GM18951 (cell line): ENCODE measurements around the gene ADGRA1.
"Not testable (repeated sequence)": the region's sequence is repeated elsewhere in the genome, so short reads cannot be mapped to it uniquely, and the experiment has no call there.

ENCODE experiments used
- POLR2A ChIP-seq: IDR thresholded peaks from 4 replicates; pipeline ENCODE4 v1.6.1; 2011; ENCODE audit warnings: mild to moderate bottlenecking; ENCODE audit not compliant: insufficient read length, insufficient read depth; ENCODE audit errors: extremely low read depth
- in situ Hi-C: fragments of 300-500 bp; cut with MboI; formaldehyde crosslinking; loops from one replicate; pipeline ENCODE4 v1.12.0; 2022; ENCODE audit warnings: low sequenced_read_pairs, mixed read lengths, inconsistent platforms; ENCODE audit not compliant: unreplicated experiment

ADGRA1 gene

GRCh38 chr10:133143200-133143533, 55.4 kb downstream of the ADGRA1 start:
- TF ChIP-seq POLR2A, result no peak
- in situ Hi-C loops, result no loop called here

DNA sequence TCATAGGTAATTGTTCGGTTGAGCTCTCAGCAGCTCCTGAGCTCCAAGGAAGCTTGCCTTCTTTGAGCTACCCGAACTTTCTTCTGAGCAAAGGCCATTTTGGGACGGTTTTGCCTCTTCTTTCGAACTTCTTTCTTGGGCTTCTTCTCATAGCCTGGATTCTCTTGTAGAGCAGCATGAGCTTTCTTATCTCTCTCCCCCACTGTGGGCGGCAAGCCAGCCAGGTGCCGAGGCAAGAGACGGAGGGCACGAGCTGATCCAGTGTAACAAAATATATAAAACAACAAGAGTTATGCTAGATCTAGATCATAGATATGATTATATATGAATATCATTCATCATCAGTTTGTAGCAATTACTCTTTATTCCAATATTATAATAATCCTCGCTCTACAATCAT, 55.8 kb downstream of the ADGRA1 start:
- no peak for TF ChIP-seq POLR2A
- in situ Hi-C loops, result no loop called here

- TF ChIP-seq POLR2A, result no peak
- in situ Hi-C loops, result no loop called here
Measured at GRCh38 chr10:133144771-133145170, 57.0 kb downstream of the ADGRA1 start.

DNA sequence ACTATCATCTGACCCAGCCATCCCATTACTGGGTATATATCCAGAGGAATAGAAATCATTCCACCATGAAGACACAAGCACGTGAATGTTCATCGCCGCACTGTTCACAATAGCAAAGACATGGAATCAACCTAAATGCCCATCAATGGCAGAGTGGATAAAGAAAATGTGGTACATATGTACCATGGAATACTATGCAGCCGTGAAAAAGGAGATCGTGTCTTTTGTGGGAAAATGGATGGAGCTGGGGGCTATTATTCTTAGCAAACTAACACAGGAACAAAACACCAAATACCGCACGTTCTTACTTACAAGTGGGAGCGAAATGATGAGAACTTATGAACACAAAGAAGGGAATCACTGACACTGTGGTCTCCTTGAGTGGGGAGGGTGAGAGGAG, 62.5 kb downstream of the ADGRA1 start:
- TF ChIP-seq POLR2A, result no peak
- in situ Hi-C loops, result no loop called here

DNA sequence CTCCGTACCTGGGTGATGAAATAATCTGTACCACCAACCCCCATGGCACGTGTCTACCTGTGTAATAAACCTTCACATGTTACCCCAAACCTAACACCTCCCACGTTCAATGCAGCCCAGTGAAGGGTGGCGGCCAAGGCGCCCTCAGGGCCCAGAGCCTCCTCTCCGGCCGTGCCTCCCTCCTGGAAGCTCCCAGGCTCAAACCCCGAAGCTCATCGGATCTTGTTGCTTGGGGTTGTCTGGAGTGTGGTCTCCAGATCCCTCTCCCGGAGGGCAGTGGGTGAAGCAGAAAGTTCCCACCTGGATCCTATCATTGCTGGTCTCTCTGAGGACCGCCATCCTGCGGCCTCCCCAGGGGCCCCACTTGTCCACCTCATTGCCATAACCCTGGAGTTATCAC, 62.9 kb downstream of the ADGRA1 start:
- in situ Hi-C loops, result no loop called here
- no peak for TF ChIP-seq POLR2A

DNA sequence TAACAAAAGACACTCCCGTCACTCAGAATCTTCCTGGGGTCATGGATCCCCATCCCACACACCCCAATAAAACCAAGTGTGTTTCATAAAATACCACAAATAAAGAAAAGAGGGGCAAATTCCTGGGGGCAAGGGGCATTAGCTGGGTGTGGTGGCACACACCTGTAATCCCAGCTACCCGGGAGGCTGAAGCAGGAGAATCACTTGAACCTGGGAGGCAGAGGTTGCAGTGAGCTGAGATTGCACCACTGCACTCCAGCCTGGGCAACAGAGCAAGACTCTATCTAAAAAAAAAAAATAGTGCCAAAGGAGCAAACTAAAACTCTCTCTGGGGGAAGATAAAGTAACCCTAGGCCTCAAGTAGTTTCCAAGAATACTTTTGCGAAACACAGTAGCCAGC, 63.3 kb downstream of the ADGRA1 start:
- in situ Hi-C loops, result not testable (repeated sequence)

DNA sequence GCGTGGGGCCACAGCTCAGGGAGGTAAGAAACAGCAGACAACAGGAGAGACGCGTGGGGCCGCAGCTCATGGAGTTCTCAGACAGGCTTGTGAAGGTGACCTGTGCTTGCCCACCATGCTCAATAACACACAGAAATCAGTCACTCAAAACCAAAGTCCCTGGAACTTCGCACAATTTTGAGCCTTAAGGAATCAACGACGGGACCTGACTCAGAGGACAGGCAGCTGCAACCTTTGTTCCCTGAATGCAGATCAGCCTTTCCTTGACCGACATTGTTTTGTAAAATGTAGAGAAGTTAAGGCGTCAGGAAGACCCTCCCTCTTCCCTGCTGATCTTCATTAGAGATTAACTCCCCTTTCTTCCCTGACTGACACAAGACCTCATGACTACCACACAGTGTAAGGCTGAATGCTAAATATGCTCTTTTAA, 63.8 kb downstream of the ADGRA1 start:
- in situ Hi-C loops, result no loop called here
- TF ChIP-seq POLR2A, result no peak

- TF ChIP-seq POLR2A, result no peak
- in situ Hi-C loops, result no loop called here
Measured at GRCh38 chr10:133154411-133154810, 66.7 kb downstream of the ADGRA1 start.

DNA sequence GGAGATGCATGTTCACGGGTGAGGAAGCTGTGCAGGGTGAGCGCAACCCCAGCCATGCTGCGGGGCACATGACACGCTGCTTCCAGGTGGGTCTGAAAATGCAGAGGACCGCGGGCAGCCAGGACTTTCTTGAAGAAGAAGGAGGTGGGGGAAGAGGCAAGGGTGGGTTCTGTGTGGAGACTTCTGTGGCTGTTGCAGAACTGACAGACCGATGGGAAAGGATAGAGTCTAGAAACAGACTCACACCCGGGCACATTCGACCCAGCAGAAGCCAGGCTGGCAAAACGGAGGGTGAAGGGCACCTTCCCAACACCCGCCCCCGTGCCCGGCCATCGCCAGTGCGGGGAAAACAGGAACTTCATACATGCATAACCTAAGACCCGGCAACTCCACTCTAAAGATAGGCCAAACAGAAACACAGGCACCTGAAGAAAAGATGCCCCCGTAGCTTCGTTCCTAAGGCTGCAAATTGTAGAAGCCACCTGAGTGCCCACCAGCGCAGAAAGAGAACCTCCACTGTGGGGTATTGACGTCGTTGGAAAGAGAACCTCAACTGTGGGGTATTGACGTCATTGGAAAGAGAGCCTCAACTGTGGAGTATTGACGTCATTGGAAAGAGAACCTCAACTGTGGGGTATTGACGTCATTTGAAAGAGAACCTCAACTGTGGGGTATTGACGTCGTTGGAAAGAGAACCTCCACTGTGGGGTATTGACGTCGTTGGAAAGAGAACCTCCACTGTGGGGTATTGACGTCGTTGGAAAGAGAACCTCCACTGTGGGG, 67.5 kb downstream of the ADGRA1 start:
- TF ChIP-seq POLR2A, result no peak
- in situ Hi-C loops, result no loop called here

- no peak for TF ChIP-seq POLR2A
- in situ Hi-C loops, result no loop called here
Measured at GRCh38 chr10:133156674-133157579, 69.2 kb downstream of the ADGRA1 start.

- in situ Hi-C loops, result no loop called here
- no peak for TF ChIP-seq POLR2A
Measured at GRCh38 chr10:133157662-133158436, 70.1 kb downstream of the ADGRA1 start.

- in situ Hi-C loops, result no loop called here
- TF ChIP-seq POLR2A, result no peak
Measured at GRCh38 chr10:133158437-133158755, 70.7 kb downstream of the ADGRA1 start.
